HG03097 (cell line): ENCODE data around the gene EIF4A2.

ENCODE experiments used
- ATAC-seq: cut with Tn5 transposase; IDR thresholded peaks from one replicate; pipeline ENCODE4 v1.9.1; 2021; ENCODE audit not compliant: unreplicated experiment, low FRiP score

EIF4A2 gene

DNA sequence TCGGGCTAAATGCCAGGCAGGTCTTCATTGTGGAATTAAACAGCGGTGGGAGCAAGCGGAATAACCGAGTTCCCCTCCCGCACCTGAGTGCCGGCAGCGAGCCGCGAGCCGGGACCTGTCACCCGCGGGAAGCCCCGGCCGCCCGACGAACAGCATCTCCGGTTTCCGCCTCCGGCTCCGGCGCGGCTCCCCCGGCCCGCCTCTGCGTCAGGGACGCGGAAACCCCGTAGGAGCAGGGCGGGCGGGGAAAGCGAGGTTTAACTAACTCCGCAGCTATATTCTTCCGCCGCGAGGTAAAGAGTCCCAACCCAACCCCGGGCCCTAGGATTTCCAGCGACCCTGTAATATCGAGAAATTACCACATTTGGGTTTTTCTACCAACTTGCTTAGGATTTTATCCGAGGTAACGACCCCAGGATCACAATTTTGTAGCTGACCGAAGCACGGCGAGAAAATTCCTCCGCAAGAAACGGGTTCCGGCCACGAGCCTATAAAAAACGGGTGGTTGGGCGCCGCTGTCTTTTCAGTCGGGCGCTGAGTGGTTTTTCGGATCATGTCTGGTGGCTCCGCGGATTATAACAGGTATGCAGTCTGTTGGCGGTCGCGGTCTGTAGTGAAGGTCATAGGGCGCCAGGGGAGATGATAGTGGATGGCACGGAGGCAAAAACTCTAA lies at the start of gene EIF4A2:
Gene EIF4A2 (plus strand): TSS at position 520 of the 673 bp plus-strand sequence. CDS start 34 bp downstream, at position 554.
- ATAC-seq: peak; percentile 63

DNA sequence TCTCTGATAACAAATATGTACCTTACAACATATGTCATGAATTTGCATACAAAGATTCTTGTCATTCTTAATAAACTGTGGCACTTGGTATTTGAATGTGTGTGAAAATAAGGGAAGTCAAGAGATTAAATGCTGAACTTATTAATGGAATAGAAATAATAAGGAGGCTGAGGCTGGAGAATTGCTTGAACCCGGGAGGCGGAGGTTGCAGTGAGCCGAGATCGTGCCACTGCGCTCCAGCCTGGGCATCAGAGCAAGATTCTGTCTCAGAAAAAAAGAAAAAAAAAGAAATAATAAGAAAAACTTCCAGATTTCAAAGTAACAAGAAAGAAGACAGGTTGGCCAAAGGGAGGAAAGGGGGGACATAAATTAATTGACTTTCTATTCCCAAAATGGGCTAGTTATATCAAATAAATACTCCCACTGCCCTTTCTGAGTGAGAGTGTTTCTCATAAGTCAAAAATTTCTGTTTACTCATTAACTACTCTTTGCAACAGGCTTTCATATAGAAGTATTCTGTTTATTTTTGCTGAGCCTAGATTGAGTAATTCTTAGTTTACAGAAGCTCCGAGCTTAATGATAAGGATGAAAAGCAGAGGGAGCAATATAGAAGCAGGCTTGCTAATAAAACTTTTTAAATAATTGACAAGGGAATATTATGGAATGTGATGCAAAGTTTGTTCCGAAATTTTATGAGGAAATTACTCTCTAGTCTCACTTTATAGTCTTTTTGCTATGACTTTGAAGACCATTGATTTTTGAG lies 40.6 kb upstream of the EIF4A2 start:
- ATAC-seq: no peak

DNA sequence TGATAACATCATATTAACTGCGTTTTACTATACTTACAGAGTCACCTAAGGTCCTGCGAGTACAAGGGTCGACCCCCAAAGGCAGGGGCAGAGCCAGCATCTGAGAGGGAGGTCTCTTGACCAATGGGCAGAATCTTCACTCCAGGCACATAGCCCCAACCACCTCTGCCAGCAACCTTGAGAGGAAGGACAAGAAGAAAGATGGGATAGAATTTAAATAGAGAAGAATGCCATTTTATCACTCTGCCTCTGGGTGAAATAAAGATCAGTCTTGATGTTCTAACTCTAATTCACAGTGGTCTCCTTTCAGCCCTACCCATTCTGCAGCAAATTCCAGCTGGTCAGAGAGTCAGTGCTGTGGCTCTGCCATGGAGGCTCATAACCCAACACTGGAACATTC lies 39.7 kb upstream of the EIF4A2 start:
- no peak for ATAC-seq

DNA sequence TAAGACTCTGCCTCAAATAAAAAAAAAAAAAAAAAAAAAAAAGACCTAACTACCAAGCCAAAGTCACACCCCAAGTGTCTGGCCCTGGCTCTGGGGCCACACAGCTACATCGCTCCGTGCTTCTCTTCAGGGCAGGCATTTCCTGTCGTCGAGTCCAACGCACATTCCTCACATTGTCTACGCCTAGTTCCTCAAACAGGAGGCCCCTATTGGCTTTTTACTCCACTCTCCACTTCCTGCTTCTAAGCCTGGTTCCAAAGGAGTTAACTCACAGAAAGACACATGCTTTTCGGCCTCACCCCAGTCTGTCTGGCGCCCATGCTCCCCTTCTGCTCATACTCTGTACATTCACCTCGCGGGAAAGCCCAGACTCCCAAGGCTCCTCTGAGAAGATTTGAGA lies 37.4 kb upstream of the EIF4A2 start:
- ATAC-seq: no peak

DNA sequence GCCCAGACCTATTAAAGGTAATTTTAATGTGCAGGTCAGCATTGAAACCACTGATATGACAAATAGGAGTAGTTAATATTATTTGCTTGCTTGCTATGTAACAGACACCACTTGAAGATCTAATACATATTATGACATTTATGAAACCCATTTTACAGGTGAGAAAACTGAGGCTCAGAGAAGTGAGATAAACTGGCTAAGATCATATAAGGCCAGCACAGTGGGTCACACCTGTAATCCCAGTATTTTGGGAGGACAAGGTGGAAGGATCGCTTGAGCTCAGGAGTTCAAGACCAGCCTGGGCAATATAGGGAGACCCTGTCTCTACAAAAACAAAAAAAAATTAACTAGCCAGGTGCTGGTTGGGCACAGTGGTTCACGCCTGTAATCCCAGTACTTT lies 33.1 kb upstream of the EIF4A2 start:
- ATAC-seq: no peak

DNA sequence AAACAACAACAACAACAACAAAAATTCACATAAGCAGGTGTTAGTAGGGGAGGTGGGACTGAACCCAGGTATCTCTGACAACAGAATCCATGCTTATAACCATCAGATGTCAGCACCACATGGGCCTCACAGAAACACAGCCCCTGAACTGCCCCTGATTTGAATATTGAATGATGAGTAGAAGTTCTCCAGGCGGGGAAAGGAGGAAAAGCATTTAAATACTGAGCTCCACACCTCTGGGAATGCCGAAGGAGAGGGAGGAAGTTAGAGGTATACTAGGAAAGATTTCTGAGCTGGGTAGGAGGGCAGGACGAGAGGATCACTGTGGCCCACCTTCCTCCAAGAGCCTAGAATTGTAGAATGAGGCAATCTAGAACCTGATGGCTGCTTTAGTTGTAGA lies 31.9 kb upstream of the EIF4A2 start:
- no peak for ATAC-seq

DNA sequence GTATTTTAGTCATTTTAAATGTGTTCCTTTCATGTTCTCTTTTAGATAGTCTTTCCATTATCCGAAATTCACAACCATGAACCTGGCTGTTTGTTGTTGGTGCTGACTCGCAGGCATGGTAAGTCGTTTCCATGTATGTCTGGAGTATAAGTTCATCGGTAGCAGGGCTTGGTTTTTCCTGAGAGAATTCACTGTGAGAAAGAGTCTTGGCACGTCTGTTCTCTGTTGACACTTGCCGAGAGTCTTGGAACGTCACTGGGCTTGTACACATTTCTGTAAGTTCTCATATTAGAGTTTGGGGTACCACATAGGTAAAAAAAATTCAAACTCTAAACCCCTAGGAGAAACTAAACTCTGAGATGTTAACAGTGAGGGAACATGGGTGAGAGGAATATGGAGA lies 29.4 kb upstream of the EIF4A2 start:
- ATAC-seq: no peak

DNA sequence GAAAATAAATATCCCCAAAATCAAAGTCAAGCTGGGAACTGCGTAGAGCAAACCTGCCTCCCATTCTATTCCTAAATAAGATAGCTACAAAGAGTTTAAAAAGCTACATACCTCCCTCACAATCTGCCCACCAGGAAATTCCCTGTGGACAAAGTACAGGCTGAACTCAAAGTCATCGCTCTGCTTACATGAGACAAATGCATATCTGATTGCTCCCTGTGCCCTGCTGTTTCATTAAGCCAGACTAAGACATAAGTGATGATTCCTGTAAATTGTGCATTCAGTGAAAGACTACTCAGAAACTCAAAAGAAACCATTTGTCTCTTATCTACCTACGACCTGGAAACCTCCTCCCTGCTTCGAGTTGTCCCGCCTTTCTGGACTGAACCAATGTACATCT lies 28.5 kb upstream of the EIF4A2 start:
- ATAC-seq: no peak

GRCh38 chr3:186757214-186757613 lies 26.2 kb upstream of the EIF4A2 start:
- no peak for ATAC-seq

- no peak for ATAC-seq
Observed at GRCh38 chr3:186757686-186758220, 25.6 kb upstream of the EIF4A2 start.

GRCh38 chr3:186759231-186759930 lies 24.0 kb upstream of the EIF4A2 start:
- no peak for ATAC-seq

- ATAC-seq: no peak
Observed at GRCh38 chr3:186760141-186760833, 23.1 kb upstream of the EIF4A2 start.

GRCh38 chr3:186760897-186761447 lies 22.4 kb upstream of the EIF4A2 start:
- no peak for ATAC-seq

- ATAC-seq: peak; percentile 26
Observed at GRCh38 chr3:186772281-186772694, 11.1 kb upstream of the EIF4A2 start.

DNA sequence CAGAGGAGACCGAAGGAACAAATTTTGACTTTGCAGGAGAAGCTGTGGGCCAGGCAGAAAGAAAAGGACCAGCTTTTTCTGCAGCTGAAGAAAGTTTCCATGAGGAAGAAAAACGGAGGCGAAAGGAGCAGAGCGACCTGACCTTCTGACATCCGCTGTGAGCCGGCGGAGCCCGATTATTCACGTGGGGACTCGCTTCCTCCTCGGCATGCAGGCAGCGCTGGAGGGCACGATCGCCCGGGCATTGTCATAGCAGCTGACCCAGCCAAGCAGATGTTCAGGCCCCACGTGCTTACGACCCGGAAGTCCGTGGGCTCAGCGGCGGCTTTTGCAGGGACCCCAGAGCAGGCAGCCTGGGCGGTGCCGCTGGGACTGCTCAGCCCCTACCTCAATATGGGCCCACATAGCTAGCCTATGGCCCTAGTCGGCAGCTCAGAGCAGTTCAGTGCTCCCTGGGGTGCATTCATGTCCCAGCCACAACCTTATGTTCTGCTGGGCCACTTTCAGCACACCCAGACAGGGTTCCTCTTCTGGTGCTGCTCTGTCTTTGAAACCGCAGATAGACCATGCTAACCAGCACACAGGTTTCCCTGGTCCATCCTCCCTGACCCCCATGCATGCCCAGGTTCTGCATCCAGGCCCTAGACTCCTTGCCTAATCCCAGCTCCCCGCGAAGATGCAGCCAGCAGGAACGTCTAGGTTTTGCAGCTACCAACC lies 10.5 kb upstream of the EIF4A2 start:
- peak; percentile 84 for ATAC-seq

DNA sequence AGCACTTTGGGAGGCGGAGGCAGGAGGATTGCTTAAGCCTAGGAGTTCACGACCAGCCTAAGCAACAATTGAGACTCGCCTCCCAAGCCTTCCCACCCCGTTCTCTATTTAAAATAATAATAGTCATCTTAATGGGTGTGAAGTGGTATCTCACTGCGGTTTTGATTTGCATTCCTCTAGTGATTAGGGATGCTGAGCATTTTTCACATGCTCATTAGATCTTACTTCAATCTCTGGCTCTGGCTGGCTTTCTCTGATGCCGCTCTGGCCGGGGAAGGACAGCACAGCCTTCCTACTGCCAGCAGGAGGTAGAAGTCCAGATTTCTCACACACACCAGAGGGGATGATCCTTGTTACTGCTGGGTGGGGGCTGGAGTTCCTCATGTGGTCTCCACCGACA lies 7.4 kb upstream of the EIF4A2 start:
- no peak for ATAC-seq

GRCh38 chr3:186779204-186779603 lies 4.2 kb upstream of the EIF4A2 start:
- no peak for ATAC-seq

DNA sequence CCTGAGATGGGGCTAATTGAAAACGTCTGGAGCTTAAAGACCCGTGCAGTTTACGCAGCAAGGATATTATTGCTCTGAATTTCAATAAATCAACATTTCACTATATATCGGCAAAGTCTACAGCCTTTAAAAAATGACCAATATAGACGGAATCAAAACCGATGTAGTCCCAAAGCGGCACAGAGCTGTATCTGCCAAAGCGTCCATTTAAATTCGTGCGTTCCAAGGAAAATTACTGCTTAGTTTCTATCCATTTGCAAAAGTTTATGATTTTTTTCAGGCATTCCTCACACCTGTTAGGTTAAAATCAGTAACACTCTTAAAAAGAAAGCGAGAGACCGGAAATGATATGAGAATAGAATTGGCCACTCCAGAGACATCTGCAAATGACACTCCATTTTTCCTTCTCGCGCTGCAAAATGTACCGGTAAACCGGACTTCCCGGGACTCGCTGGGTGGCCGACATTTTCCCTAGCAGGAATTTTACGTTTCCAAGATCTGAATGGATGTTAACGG lies 777 bp upstream of the EIF4A2 start:
- ATAC-seq: peak; percentile 27

GRCh38 chr3:186783731-186784515 lies 546 bp downstream of the EIF4A2 start:
- peak; percentile 47 for ATAC-seq
